NT2/D1 (cell line): ENCODE measurements around the gene TNFRSF14.

Experiments used
- SUZ12 ChIP-seq: IDR thresholded peaks from 2 replicates; pipeline ENCODE4 v1.6.1; 2011; ENCODE audit not compliant: insufficient read length, insufficient read depth; ENCODE audit errors: extremely low read depth
- YY1 ChIP-seq: IDR thresholded peaks from 2 replicates; pipeline ENCODE4 v1.6.1; 2011; ENCODE audit not compliant: insufficient read length, insufficient read depth
- ZNF274 ChIP-seq: IDR thresholded peaks from 2 replicates; pipeline ENCODE4 v1.6.1; 2011; ENCODE audit warnings: mild to moderate bottlenecking, low read depth, low read length

DNA sequence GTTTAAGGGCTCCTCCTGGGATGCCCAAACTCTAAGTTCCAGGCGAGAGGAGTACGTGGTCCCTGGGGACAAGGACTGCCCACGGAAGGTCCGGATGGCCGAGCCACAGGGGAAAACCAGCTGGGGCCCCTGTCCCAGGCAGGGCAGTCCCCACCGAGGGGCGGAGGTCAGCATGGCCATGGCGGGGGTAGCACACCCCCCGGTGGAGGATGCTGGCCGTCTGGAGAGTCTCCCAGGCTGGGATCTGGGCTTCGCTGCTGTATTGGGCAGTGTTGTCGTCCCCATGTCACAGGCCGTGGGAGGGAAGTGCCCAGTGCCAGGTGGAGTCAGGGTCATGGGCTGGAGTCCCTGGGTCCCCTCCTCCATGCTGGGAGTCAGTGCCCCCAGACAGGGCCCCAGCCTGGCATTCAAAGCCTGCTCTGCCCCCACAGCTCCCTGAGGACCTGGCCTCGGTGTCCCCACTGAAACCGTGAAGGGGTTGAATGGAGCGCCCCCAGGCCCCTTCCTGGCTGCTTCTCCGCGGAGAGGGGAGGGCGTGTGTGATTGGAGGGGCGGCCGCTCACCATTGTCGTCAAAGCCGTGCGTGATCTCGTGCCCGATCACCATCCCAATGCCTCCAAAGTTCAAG lies 37.2 kb downstream of the TNFRSF14 start:
- TF ChIP-seq SUZ12 (no peak), YY1 (no peak), ZNF274 (no peak)
